ENCODE data around the gene NPC1L1. TPM values are rescaled to one million over a fixed set of nuclear protein-coding genes. Genes with fewer than 3 reads are reported as not detected.
A peak's percentile ranks its signal among the peaks of the same experiment; 100 is the strongest.

NPC1L1 gene
- total and polyA plus RNA-seq, 2 donors (not counting 1 experiment from before 2014, with no cell fraction given): 0.07 TPM; not detected in 1

DNA sequence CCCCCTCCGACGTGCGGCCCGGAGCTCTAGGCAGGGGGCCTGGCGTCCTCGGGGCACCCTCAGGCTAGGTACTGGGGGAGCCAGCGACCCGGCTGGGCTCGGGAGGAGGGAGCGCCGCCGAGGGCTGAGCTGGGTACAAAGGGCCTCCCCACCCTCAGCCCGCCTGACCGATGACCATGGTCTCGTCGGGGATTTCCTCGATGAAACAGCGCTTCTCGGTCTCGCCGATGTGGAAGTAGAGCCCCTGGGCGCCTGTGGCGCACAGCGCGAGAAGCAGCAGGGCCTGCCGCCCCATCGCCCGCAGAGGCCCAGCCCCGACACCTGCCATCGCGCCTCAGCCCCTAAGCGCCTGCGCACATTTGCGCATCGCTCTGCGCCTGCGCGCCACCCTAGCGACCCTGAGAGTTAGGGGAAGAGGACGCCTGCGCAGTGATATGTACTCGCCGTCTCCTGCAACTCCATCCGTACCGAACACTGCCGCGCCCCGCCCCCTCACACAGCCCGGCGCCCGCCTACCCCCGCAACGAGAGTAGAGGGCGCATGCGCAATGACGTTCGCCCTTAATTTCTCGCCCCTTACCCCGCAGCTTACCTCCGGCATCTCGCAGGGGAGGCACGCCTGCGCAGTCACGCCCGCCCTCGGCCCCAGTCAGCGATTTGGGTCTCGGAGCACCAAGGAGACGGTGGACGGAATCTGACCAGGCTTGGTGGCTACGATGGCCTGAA is 40.9 kb upstream of the NPC1L1 start, which contains the start of gene TMED4:
Gene TMED4, minus strand, starts transcription at position 353 of the 725 bp plus-strand sequence. Its CDS starts 25 bp downstream, at position 328.
- H3K36me3 ChIP-seq (replicated peaks in 1 of 2; ENCODE audit: control extremely low read depth in 1 of 2, control insufficient read depth in 1 of 2, extremely low read depth in 1 of 2, insufficient read depth in 2 of 2, low read length in 1 of 2): peaks cover 0 to 34% of the 10 kb centered on the region in 2 experiments
- H3K9ac ChIP-seq (ENCODE audit: low read length): peak within 1 kb of the TSS; percentile 96
- ATAC-seq (ENCODE audit: low read depth): peak; percentile 92
- no peaks in the 10 kb centered on the region for H3K9me3 Mint-ChIP-seq (ENCODE audit: insufficient read depth)
- H3K4me3 Mint-ChIP-seq: peak within 1 kb of the TSS; percentile 96
- peak; percentile 100 for DNase-seq
- ChIA-PET CTCF (interaction anchor here (0.6 to 3.5 kb wide), 10 partner anchors 10 to 554 kb away, joined by 3 to 29 read pairs (median 4); partner anchors contain the start of gene H2AZ2), POLR2A (interaction anchor here (0.6 to 2.2 kb wide), 10 partner anchors 8 to 445 kb away, joined by 3 to 12 read pairs (median 6); partner anchors contain the start of genes DDX56, H2AZ2, NUDCD3 and OGDH)
- H3K4me2 ChIP-seq (replicated peaks; ENCODE audit: low read depth, low read length, poor library complexity, severe bottlenecking): peak within 1 kb of the TSS; percentile 98
- H3K27me3 ChIP-seq (replicated peaks in 1 of 4; ENCODE audit: control extremely low read depth in 1 of 4, control insufficient read depth in 3 of 4, insufficient read depth in 4 of 4, low read length in 3 of 4): no peaks in the 10 kb centered on the region
- peaks cover 21% of the 10 kb centered on the region in 2 donors for H3K4me1 ChIP-seq (ENCODE audit: control insufficient read depth in 2 of 2, insufficient read depth in 2 of 2, low read length in 2 of 2)
- intact Hi-C loops (cut with micrococcal nuclease): loop anchor here (1.0 to 5.0 kb wide), 10 partner anchors 8 to 529 kb away; partner anchors contain the start of genes CCM2, H2AZ2, OGDH and PPIA
- no peaks in the 10 kb centered on the region for H4K20me1 ChIP-seq (ENCODE audit: control insufficient read depth, insufficient read depth, low read length, poor library complexity, severe bottlenecking)
- H3K27ac ChIP-seq (ENCODE audit: low read length in 2 of 2): peak within 1 kb of the TSS; percentile 92 to 97
- H3K9me3 ChIP-seq (ENCODE audit: control extremely low read depth in 1 of 3, control insufficient read depth in 2 of 3, insufficient read depth in 1 of 3, low read length in 2 of 3): no peaks in the 10 kb centered on the region
- H3K27me3 Mint-ChIP-seq: no peaks in the 10 kb centered on the region
- TF ChIP-seq, protein P1, sequence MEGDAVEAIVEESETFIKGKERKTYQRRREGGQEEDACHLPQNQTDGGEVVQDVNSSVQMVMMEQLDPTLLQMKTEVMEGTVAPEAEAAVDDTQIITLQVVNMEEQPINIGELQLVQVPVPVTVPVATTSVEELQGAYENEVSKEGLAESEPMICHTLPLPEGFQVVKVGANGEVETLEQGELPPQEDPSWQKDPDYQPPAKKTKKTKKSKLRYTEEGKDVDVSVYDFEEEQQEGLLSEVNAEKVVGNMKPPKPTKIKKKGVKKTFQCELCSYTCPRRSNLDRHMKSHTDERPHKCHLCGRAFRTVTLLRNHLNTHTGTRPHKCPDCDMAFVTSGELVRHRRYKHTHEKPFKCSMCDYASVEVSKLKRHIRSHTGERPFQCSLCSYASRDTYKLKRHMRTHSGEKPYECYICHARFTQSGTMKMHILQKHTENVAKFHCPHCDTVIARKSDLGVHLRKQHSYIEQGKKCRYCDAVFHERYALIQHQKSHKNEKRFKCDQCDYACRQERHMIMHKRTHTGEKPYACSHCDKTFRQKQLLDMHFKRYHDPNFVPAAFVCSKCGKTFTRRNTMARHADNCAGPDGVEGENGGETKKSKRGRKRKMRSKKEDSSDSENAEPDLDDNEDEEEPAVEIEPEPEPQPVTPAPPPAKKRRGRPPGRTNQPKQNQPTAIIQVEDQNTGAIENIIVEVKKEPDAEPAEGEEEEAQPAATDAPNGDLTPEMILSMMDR (IDR thresholded peaks at IDR 0.05): no peak
- no peak for TF ChIP-seq EZH2 (IDR thresholded peaks at IDR 0.05; ENCODE audit: borderline replicate concordance, insufficient read depth, low read depth, low read length, poor library complexity, severe bottlenecking)
- H3K27ac Mint-ChIP-seq: peak within 1 kb of the TSS; percentile 99
- H3K4me3 ChIP-seq (ENCODE audit: control extremely low read depth in 1 of 5, extremely low read depth in 1 of 5, insufficient read depth in 1 of 5, low read depth in 2 of 5, low read length in 4 of 5): peak within 1 kb of the TSS; percentile 72 to 99 (median 88)
- H3K79me2 ChIP-seq (ENCODE audit: control insufficient read depth, insufficient read depth, low read length): peaks cover 37% of the 10 kb centered on the region
- under 1% methylated on average over 70 of the region's 71 CpGs for WGBS (ENCODE audit: insufficient coverage)
- peaks cover 28% of the 10 kb centered on the region for H3K4me1 Mint-ChIP-seq
- H2AFZ ChIP-seq (ENCODE audit: insufficient read depth, low read depth, low read length, poor library complexity, severe bottlenecking): peak within 1 kb of the TSS; percentile 100

All from B cell (primary cell).